PC-3 (cell line): ENCODE measurements around the gene GRB10.

ENCODE experiments used
- EZH2 ChIP-seq: fragments of 300-600 bp; sonication (generic); IDR thresholded peaks from one replicate; pipeline ENCODE4 v1.6.1; 2017; ENCODE audit warnings: antibody characterized with exemption, mild to moderate bottlenecking, low read length; ENCODE audit not compliant: unreplicated experiment
- TF ChIP-seq, protein P1 (sequence below): fragments of 300-600 bp; sonication (generic); conservative IDR thresholded peaks from 2 replicates; pipeline ENCODE4 v1.5.1; 2017; ENCODE audit warnings: antibody characterized with exemption, low read depth, mild to moderate bottlenecking, low read length

DNA sequence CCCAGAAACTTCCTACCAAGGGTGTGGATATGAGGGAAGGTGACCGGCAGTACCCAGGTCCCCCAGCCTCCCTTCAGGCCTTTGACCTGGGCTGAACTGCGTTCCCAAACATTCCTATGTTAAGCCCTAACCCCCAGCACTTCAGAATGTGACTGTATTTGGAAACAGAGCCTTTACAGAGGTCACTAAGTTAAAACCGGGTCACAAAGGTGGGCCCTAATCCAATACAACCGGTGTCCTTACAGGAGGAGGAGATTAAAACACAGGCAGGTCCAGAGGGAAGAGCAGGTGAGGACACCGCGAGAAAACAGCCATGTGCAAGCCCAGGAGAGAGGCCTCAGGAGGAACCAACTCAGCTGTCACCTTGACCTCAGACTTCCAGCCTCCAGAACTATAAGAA, 28.0 kb downstream of the GRB10 start:
- TF ChIP-seq, protein P1, sequence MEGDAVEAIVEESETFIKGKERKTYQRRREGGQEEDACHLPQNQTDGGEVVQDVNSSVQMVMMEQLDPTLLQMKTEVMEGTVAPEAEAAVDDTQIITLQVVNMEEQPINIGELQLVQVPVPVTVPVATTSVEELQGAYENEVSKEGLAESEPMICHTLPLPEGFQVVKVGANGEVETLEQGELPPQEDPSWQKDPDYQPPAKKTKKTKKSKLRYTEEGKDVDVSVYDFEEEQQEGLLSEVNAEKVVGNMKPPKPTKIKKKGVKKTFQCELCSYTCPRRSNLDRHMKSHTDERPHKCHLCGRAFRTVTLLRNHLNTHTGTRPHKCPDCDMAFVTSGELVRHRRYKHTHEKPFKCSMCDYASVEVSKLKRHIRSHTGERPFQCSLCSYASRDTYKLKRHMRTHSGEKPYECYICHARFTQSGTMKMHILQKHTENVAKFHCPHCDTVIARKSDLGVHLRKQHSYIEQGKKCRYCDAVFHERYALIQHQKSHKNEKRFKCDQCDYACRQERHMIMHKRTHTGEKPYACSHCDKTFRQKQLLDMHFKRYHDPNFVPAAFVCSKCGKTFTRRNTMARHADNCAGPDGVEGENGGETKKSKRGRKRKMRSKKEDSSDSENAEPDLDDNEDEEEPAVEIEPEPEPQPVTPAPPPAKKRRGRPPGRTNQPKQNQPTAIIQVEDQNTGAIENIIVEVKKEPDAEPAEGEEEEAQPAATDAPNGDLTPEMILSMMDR, result no peak
- no peak for TF ChIP-seq EZH2
